ENCODE results near the gene LDOC1.
"Not testable (repeated sequence)": the region's sequence is repeated elsewhere in the genome, so short reads cannot be mapped to it uniquely, and the experiment has no call there.

LDOC1 gene

DNA sequence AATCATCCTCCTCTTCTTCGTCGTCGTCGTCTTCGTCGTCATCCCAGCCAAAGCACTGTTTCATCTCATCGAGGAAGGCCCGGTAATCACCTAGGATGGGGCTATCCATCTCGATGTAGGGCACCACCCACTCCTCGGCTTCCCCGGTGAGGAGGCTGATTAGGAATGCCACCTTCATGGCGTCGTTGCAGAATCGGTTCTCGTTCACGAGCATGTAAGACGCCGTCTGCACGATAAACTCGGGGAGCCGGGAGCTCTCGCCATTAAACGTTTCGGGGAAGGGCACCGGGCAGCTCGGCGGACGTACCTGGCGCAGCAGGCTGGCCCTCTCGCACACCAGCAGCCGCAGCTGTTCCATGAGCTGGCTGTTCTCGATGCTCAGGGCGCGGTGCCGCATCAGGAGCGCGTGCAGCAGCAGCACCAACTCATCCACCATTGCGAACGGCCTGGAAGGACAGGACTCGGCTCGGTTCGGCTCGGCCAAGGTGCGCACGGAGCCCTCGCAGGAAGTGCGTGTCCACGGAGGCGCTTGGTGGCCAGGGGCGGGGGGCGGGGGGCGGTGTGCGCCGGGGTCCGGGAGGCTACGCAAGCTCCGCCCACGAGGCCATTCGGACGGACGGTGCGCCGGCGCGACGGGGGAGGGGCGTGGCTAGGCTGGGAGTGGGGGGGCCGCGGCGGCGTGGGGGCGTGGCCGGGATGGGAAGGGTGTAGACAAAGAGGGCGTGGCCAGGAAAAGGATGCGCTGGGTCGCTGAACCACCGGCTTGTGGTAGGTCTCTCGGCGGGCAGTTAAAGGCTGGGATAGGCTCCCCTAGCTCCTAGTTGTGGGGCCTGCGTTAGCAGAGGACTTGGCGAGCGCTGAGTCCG lies at the start of gene LDOC1:
Gene LDOC1, minus strand, starts transcription at position 544 of the 866 bp plus-strand sequence. Its CDS starts 108 bp downstream, at position 436.
- TF ChIP-seq, protein P1, sequence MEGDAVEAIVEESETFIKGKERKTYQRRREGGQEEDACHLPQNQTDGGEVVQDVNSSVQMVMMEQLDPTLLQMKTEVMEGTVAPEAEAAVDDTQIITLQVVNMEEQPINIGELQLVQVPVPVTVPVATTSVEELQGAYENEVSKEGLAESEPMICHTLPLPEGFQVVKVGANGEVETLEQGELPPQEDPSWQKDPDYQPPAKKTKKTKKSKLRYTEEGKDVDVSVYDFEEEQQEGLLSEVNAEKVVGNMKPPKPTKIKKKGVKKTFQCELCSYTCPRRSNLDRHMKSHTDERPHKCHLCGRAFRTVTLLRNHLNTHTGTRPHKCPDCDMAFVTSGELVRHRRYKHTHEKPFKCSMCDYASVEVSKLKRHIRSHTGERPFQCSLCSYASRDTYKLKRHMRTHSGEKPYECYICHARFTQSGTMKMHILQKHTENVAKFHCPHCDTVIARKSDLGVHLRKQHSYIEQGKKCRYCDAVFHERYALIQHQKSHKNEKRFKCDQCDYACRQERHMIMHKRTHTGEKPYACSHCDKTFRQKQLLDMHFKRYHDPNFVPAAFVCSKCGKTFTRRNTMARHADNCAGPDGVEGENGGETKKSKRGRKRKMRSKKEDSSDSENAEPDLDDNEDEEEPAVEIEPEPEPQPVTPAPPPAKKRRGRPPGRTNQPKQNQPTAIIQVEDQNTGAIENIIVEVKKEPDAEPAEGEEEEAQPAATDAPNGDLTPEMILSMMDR (IDR thresholded peaks at IDR 0.05; ENCODE audit: low read depth, low read length), result no peak
- DNase-seq (ENCODE audit: extremely low read depth, low read depth), result peak; percentile 31

DNA sequence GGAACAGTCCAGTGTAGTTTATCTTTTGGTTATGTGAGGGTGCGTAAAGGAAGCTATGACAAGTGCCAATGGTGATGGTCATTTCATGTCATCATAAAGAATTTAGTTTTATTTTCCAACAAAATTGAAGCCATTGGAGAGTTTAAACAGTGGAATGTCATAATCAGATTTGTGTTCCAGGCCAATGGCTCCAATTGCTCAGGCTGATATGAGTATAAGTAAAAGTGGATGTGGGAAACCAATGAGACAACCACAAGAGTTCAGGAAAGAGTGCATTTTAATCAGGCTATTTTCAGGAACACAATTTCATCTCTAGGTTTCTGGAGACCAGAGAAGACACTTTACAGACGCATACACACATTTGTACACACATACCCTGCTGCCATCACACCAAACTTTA lies 44.7 kb upstream of the LDOC1 start:
- DNase-seq (ENCODE audit: extremely low read depth, low read depth), result no peak
- TF ChIP-seq, protein P1 (IDR thresholded peaks at IDR 0.05; ENCODE audit: low read depth, low read length), result no peak

DNA sequence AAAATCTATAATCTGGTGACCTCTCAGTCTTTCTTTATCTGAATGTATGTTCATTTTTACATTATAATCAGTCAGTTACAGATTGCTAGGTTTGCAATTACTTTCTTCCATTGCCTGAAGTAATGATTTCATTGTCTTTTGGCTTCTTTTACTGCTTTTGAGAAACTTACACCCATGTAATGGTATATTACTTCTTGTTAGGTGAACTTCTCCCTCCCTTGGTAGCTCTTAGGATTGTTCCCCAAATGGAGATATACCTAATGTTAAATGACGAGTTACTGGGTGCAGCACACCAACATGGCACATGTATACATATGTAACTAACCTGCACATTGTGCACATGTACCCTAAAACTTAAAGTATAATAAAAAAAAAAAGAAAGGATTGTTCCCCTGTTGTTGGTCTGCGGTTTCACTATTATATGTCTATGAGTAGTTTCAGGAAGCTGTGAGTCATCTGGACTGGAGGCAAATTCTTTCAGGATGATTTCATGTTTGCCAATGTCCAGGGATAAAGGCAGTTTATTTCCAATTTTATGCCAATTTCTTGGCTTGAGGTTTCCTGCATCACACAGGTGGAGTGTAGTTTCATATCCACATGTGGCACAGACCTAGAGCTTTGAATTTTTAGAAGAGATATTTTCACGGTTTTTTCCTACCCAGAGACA lies 43.5 kb upstream of the LDOC1 start:
- TF ChIP-seq, protein P1 (IDR thresholded peaks at IDR 0.05; ENCODE audit: low read depth, low read length), result no peak
- DNase-seq (ENCODE audit: extremely low read depth, low read depth), result peak; percentile 2

DNA sequence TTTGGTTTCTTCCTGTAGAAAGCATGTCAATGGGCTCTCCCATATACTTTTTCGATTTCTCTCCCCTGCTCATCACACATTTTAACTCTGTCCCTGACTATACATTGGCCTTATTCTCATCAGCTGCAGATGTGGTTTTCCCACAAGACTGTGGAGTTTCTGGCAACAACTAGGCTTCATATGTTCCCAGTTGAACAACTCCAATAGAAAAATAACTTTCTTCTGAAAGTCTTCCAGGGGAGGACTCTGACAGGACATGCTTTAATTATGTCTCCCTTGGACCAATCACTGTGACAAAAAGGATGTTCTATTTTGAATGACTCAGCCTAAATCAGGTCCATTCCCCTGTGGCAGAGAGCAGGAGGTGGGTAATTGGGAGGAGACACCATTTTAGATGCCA lies 37.3 kb upstream of the LDOC1 start:
- TF ChIP-seq, protein P1 (IDR thresholded peaks at IDR 0.05; ENCODE audit: low read depth, low read length), result no peak
- no peak for DNase-seq (ENCODE audit: extremely low read depth, low read depth)

DNA sequence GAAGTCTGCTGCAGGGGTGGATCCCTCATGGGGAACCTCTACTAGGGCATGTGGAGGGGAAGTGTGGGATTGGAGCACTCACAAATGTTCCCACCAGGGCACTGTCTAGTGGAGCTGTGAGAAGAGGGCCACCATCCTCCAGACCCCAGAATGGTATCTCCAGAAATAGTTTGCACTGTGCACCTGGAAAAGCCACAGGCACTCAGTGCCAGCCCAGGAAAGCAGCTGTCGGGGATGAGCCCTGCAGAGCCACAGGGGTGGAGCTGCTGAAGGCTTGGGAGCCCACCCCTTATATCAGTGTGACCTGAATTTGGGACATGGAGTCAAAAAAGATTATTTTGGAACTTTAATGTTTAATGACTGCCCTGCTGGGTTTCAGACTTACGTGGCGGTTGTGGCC lies 25.0 kb upstream of the LDOC1 start:
- TF ChIP-seq, protein P1 (IDR thresholded peaks at IDR 0.05; ENCODE audit: low read depth, low read length), result no peak
- no peak for DNase-seq (ENCODE audit: extremely low read depth, low read depth)

GRCh38 chrX:141188573-141188972 lies 11.6 kb upstream of the LDOC1 start:
- not testable (repeated sequence) for DNase-seq (ENCODE audit: extremely low read depth, low read depth)

- TF ChIP-seq, protein P1 (IDR thresholded peaks at IDR 0.05; ENCODE audit: low read depth, low read length), result no peak
- no peak for DNase-seq (ENCODE audit: extremely low read depth, low read depth)
These were observed 8.4 kb upstream of the LDOC1 start for GRCh38 chrX:141185366-141185765.

Data from AG09319 (cell line).